DMS114 treated with DMSO at 0.1 percent for 48 hours (cell line): ENCODE data around the gene TRAPPC4.

Experiments used
- DNase-seq: peaks from one replicate; lab custom pipeline; 2025; ENCODE audit not compliant: unreplicated experiment; lab: John Stamatoyannopoulos, UW

The TRAPPC4 gene

DNA sequence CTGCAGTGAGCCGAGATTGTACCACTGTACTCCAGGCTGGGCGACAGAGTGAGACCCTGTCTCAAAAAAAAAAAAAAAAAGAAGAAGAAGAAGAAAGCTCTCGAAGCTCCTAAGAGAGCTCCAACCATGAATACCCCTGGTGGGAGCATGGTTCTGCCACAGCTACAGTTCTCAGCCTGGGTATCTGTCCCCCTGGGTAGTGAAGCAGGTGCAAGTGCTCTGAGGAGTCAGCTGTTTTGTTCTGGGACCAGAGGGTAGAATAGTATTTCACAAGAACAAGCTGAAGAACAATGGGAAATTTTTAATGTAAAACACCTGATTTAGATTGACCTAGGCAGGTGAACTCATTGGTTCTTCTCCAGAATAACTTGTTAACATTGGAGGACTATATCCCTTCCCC lies 42.7 kb downstream of the TRAPPC4 start:
- no peak for DNase-seq

DNA sequence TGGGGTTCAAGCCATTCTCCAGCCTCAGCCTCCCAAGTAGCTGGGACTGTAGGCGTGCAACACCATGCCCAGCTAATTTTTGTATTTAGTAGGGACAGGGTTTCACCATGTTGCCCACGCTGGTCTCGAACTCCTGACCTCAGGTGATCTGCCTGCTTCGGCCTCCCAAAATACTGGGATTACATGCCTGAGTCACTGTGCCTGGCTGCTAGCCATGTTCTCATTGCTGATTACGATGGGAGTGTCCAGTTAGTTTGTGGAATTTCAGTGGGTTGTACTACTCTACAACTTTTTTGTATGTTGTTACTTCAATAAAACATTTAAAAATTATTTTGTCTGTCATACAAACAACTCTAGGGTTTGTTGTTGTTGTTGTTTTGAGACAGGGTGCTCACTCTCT lies 44.2 kb downstream of the TRAPPC4 start:
- DNase-seq, result no peak

DNA sequence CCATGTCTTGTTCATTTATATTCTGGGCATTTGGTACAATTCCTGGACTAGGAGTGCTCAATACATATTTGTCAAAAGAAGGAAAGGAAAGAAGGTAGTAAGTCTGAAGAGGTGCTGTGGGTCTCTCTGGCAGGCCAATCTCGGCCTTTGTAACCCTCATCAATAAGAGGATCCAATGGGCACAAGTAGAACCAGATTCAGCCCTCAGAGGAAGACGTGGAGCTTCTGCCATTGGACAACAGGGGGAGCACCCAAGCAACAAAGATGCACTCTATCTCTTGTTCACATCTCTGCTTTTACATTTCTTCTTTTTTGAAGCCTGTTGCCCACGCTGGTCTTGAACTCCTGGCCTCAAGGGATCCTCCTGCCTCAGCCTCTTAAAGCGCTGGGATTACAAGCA lies 46.8 kb downstream of the TRAPPC4 start:
- no peak for DNase-seq

DNA sequence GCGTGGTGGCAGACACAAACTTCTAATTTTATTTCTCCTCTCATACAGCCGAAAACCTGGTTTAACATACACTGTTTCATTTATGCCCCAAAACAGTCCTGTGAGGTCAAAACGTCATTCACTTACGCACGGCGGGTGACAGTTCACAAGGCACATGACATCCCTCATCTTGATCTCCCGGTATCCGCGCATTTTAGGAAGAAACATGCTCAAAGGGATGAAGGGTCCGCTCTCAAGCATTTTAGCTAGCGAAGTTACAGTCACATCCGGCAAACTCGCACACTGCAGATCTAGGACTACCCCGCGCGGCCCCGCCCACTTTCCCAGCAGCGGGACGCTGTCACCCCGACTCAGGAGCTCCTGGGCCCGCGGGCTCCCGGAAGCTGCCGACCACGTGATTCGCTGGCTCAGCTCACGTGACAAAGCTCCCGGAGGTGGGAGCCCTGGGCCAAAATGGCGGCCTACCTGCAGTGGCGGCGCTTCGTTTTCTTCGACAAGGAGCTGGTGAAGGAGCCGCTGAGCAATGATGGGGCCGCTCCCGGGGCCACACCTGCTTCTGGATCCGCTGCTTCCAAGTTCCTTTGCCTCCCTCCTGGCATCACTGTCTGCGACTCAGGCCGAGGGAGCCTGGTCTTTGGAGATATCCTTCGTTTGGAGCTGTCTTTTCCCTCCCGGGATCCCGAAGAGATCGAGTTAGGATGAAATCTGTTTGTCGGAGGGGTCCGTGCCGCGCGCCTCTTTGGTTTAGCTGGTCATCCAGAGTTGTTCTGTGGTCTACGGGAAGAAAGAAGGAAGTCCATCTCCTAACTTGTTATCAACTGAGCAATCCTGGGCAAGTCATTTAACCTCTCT lies 49.0 kb downstream of the TRAPPC4 start, which contains the start of gene VPS11:
Gene VPS11, plus strand, starts transcription at position 448 of the 852 bp plus-strand sequence. Its CDS starts 6 bp downstream, at position 454.
- DNase-seq, result peak; percentile 84
